A549 (cell line): ENCODE results near the gene GAS7. TPM values are rescaled to one million over a fixed set of nuclear protein-coding genes. Genes with fewer than 3 reads are reported as not detected.

Experiments
- ATAC-seq, 2 experiments: fragments of 200-7000 bp in 1 of 2; fragments of >200 bp in 1 of 2; cut with Nextera tagmentation in 1 of 2; cut with Tn5 transposase in 1 of 2; 3 replicates each; pipeline versions ENCODE4 v1.8.0 to v1.9.1; 2018 to 2020; ENCODE audit warnings: mild to moderate bottlenecking in 1 of 2, moderate library complexity in 1 of 2
- CTCF ChIA-PET: fragments of 300-600 bp; sonication (Branson Sonifier 250); formaldehyde crosslinking; extraction: SDS; loops from one replicate; lab custom pipeline; 2021; ENCODE audit warnings: antibody characterized with exemption, inconsistent platforms; lab: Yijun Ruan, JAX
- POLR2A ChIA-PET: fragments of 350-600 bp; formaldehyde crosslinking; extraction: SDS; loops from one replicate; lab custom pipeline; 2021; ENCODE audit warnings: antibody characterized with exemption, inconsistent platforms; lab: Yijun Ruan, JAX
- DNase-seq, 2 experiments: peaks; one replicate each; pipeline versions ENCODE4 v3.0.0 to v3.0.0-alpha.2; 2011 to 2016; ENCODE audit warnings: low read depth in 1 of 2, low spot score in 1 of 2
- FAIRE-seq: peaks from 2 replicates; lab custom pipeline; 2011; peaks lifted over from hg19 to GRCh38; lab: Jason Lieb, UNC
- H3K27ac ChIP-seq, 2 experiments: fragments of >200 bp; sonication (Bioruptor Twin); formaldehyde crosslinking; 3 replicates each; pipeline ENCODE4 v1.5.1; 2016 to 2017
- H3K4me1 ChIP-seq: fragments of >200 bp; sonication (Bioruptor Twin); formaldehyde crosslinking; 3 replicates; pipeline ENCODE4 v1.6.1; 2016
- H3K4me2 ChIP-seq: fragments of >200 bp; sonication (Bioruptor Twin); formaldehyde crosslinking; 3 replicates; pipeline ENCODE4 v1.6.1; 2016
- H3K4me3 ChIP-seq: fragments of >200 bp; sonication (Bioruptor Twin); formaldehyde crosslinking; 3 replicates; pipeline ENCODE4 v1.5.1; 2016
- H3K9me3 ChIP-seq: fragments of >200 bp; sonication (Bioruptor Twin); formaldehyde crosslinking; 3 replicates; pipeline ENCODE4 v1.6.1; 2016
- BCL3 ChIP-seq: fragments of >200 bp; sonication (Bioruptor Twin); formaldehyde crosslinking; IDR thresholded peaks from 3 replicates; pipeline ENCODE4 v1.6.1; 2016
- CBX2 ChIP-seq: fragments of 200-600 bp; sonication (generic); IDR thresholded peaks from 2 replicates; pipeline ENCODE4 v1.6.1; 2016; ENCODE audit warnings: low read depth, mild to moderate bottlenecking, borderline replicate concordance
- CEBPB ChIP-seq, 2 experiments: fragments of >200 bp in 1 of 2; sonication (Bioruptor Twin) in 1 of 2; formaldehyde crosslinking in 1 of 2; IDR thresholded peaks; 2 replicates each; pipeline ENCODE4 v1.6.1; 2012 to 2016
- E2F6 ChIP-seq: IDR thresholded peaks from 2 replicates; pipeline ENCODE4 v1.6.1; 2012; ENCODE audit warnings: low read depth, borderline replicate concordance
- EHF ChIP-seq: fragments of 250-450 bp; sonication (Bioruptor Pico); IDR thresholded peaks from 2 replicates; pipeline ENCODE4 v1.5.0; 2020; ENCODE audit warnings: mild to moderate bottlenecking
- EP300 ChIP-seq, 2 experiments: fragments of >200 bp; sonication (Bioruptor Twin); formaldehyde crosslinking; IDR thresholded peaks; 2 replicates in 1 of 2; 3 replicates in 1 of 2; pipeline ENCODE4 v1.6.1; 2016 to 2017
- FOSL2 ChIP-seq, 2 experiments: fragments of 450-650 bp in 1 of 2; fragments of >200 bp in 1 of 2; sonication (Bioruptor Twin) in 1 of 2; formaldehyde crosslinking; IDR thresholded peaks; 2 replicates each; pipeline versions ENCODE4 v1.5.0 to v1.6.1; 2016 to 2020; ENCODE audit warnings: mild to moderate bottlenecking in 1 of 2, moderate library complexity in 1 of 2
- GATA3 ChIP-seq: IDR thresholded peaks from 2 replicates; pipeline ENCODE4 v1.6.1; 2012; ENCODE audit warnings: borderline replicate concordance
- HDAC2 ChIP-seq: fragments of 200-600 bp; sonication (generic); IDR thresholded peaks from 2 replicates; pipeline ENCODE4 v1.6.1; 2016
- HEYL ChIP-seq: fragments of 250-450 bp; sonication (Bioruptor Pico); IDR thresholded peaks from 2 replicates; pipeline ENCODE4 v1.8.0; 2021; ENCODE audit warnings: mild to moderate bottlenecking, moderate library complexity
- HOXB13 ChIP-seq: fragments of 250-450 bp; sonication (Bioruptor Pico); IDR thresholded peaks from 2 replicates; pipeline ENCODE4 v1.5.0; 2020; ENCODE audit warnings: low read depth, mild to moderate bottlenecking, moderate library complexity
- HOXB5 ChIP-seq: fragments of 250-450 bp; sonication (Bioruptor Pico); IDR thresholded peaks from 2 replicates; pipeline ENCODE4 v1.5.0; 2020; ENCODE audit warnings: mild to moderate bottlenecking, moderate library complexity
- JUN ChIP-seq, 2 experiments: fragments of >200 bp; sonication (Bioruptor Twin); formaldehyde crosslinking; IDR thresholded peaks; 2 replicates in 1 of 2; 3 replicates in 1 of 2; pipeline ENCODE4 v1.6.1; 2016 to 2017
- JUNB ChIP-seq: fragments of >200 bp; sonication (Bioruptor Twin); formaldehyde crosslinking; IDR thresholded peaks from 2 replicates; pipeline ENCODE4 v1.6.1; 2016
- MAFK ChIP-seq: fragments of 450-650 bp; IDR thresholded peaks from 2 replicates; pipeline ENCODE4 v1.6.1; 2014; ENCODE audit not compliant: partially characterized antibody
- NPAS2 ChIP-seq: fragments of 250-450 bp; sonication (Bioruptor Pico); IDR thresholded peaks from 2 replicates; pipeline ENCODE4 v1.8.0; 2022; ENCODE audit warnings: mild to moderate bottlenecking, moderate library complexity, borderline replicate concordance
- NR3C1 ChIP-seq: fragments of >200 bp; sonication (Bioruptor Twin); formaldehyde crosslinking; IDR thresholded peaks from 3 replicates; pipeline ENCODE4 v1.6.1; 2017
- PBX3 ChIP-seq: IDR thresholded peaks from 2 replicates; pipeline ENCODE4 v1.6.1; 2012
- POLR2AphosphoS2 ChIP-seq: conservative IDR thresholded peaks from 2 replicates; pipeline ENCODE4 v1.6.1; 2012; ENCODE audit warnings: low read length, improper control_type of control experiment, inconsistent platforms
- RAD21 ChIP-seq, 2 experiments: fragments of >200 bp in 1 of 2; sonication (Bioruptor Twin) in 1 of 2; formaldehyde crosslinking in 1 of 2; IDR thresholded peaks in 1 of 2; conservative IDR thresholded peaks in 1 of 2; 2 replicates in 1 of 2; 3 replicates in 1 of 2; pipeline ENCODE4 v1.6.1; 2012 to 2018; ENCODE audit warnings: inconsistent platforms in 1 of 2
- RCOR1 ChIP-seq: fragments of 150-350 bp; IDR thresholded peaks from 2 replicates; pipeline ENCODE4 v1.6.1; 2014; ENCODE audit warnings: antibody characterized with exemption, low read length, low read depth
- REST ChIP-seq: fragments of 200-600 bp; sonication (generic); IDR thresholded peaks from 2 replicates; pipeline ENCODE4 v1.6.1; 2016; ENCODE audit warnings: antibody characterized with exemption, mild to moderate bottlenecking, moderate library complexity
- SREBF2 ChIP-seq: fragments of 450-650 bp; IDR thresholded peaks from 2 replicates; pipeline ENCODE4 v1.6.1; 2014; ENCODE audit warnings: mild to moderate bottlenecking, moderate library complexity
- TP53 ChIP-seq: fragments of 250-450 bp; sonication (Bioruptor Pico); IDR thresholded peaks from 2 replicates; pipeline ENCODE4 v1.5.0; 2021; ENCODE audit warnings: mild to moderate bottlenecking, moderate library complexity
- WGBS: methylation state at CpG from one replicate; pipeline ENCODE4 v1.1.6; 2017; ENCODE audit errors: missing lambda C conversion rate; 5-methylcytosine and 5-hydroxymethylcytosine counted together
- polyA plus RNA-seq, 4 experiments: library from polyadenylated mRNA; depleted of rRNA in 3 of 4; stranded (reverse); fragments of >200 nt; fragmentation: RNase III in 1 of 4; extraction: RNeasy Plus Mini Kit Qiagen cat#74134 plus additional on column Dnase treatment in 1 of 4; gene quantifications; 2 replicates in 3 of 4; 3 replicates in 1 of 4; pipeline ENCODE4 v1.2.3, GENCODE V29; 2011 to 2017
- TF ChIP-seq, protein P1 (sequence below): fragments of >200 bp; sonication (Bioruptor Twin); formaldehyde crosslinking; IDR thresholded peaks from 2 replicates; pipeline ENCODE4 v1.6.1; 2016
- TF ChIP-seq, protein P2 (sequence below): IDR thresholded peaks from 2 replicates; pipeline ENCODE4 v1.6.1; 2012

GAS7 gene
- polyA plus RNA-seq, 2 of the 4 experiments (the other 2 are of a cell fraction) = 1.3 to 1.5 TPM

DNA sequence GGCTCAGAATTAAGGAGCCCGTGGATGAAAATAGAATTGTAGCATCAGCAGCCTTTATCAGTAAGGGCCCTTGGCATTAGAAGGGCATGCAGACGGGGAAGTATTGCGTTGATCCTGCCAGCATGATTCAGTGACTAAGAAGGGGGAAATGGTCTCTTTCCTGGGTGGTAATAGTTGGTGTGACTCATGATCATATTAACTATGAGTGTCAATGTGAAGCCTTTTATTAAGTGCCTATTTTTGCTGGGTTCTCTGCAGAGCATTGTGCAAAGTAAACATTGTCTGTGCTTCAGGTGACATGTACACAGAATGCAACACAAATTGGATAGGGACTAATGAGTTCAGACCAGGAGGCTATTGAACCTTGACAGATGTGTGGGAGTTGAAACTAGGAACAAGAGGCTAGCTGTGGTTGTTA lies 317.8 kb downstream of the GAS7 start:
- Histone ChIP-seq H3K4me3 (no peak overlapping the region), H3K4me2 (peak overlapping the region; percentile 39), H3K4me1 (peaks cover 25% of the 10 kb centered on the region), H3K27ac (peak overlapping the region; percentile 72 to 78), H3K9me3 (peaks cover 41% of the 10 kb centered on the region)
- 2% methylated on average over 3 of the region's 3 CpGs for WGBS
- ChIA-PET CTCF (interaction anchor here (1.0 to 2.0 kb wide), 3 partner anchors 9 to 43 kb away, joined by 3 to 10 read pairs (median 3); no protein-coding TSS in a partner anchor), POLR2A (no interaction called here)
- FAIRE-seq (peak; percentile 79), DNase-seq (peak; percentile 80 to 86), ATAC-seq (peak; percentile 95 to 97)
- no peak for TF ChIP-seq HDAC2
- peak; percentile 75 to 81 for TF ChIP-seq CEBPB (IDR thresholded peaks at IDR 0.05)
- peak; percentile 84 to 96; a peak in 3 of 5 replicates for TF ChIP-seq JUN (IDR thresholded peaks at IDR 0.05)
- no peak for TF ChIP-seq SREBF2
- no peak for TF ChIP-seq CBX2
- peak; percentile 74; the same call in 1 of the 2 replicates for TF ChIP-seq GATA3
- TF ChIP-seq HEYL (CRISPR knock-in tag) = no peak
- TF ChIP-seq RCOR1 = no peak
- peak; percentile 95 for TF ChIP-seq FOSL2 (IDR thresholded peaks at IDR 0.05)
- peak; percentile 94 for TF ChIP-seq FOSL2 (CRISPR knock-in tag; IDR thresholded peaks at IDR 0.05)
- no peak for TF ChIP-seq REST
- 0 out of 2 replicates have a peak, but pooled peaks have one; percentile 29 for TF ChIP-seq HOXB5 (CRISPR knock-in tag)
- TF ChIP-seq HOXB13 (CRISPR knock-in tag) = no peak
- TF ChIP-seq NR3C1 = no peak
- TF ChIP-seq, protein P1, sequence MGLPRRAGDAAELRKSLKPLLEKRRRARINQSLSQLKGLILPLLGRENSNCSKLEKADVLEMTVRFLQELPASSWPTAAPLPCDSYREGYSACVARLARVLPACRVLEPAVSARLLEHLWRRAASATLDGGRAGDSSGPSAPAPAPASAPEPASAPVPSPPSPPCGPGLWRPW = 0 out of 2 replicates have a peak, but pooled peaks have one; percentile 38
- peak; percentile 97 for TF ChIP-seq JUNB
- TF ChIP-seq E2F6 = no peak; the same call in 1 of the 2 replicates
- peak; percentile 89 to 91; a peak in 4 of 5 replicates for TF ChIP-seq EP300 (IDR thresholded peaks at IDR 0.05)
- TF ChIP-seq, protein P2, sequence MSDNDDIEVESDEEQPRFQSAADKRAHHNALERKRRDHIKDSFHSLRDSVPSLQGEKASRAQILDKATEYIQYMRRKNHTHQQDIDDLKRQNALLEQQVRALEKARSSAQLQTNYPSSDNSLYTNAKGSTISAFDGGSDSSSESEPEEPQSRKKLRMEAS = peak; percentile 73
- TF ChIP-seq POLR2AphosphoS2 = no peak
- TF ChIP-seq PBX3 = no peak
- peak in 1 of 2 experiments; percentile 50; a peak in 2 of 5 replicates for TF ChIP-seq RAD21 (conservative IDR thresholded peaks at IDR 0.05 in 1 of 2, IDR thresholded peaks at IDR 0.05 in 1 of 2)
- no peak for TF ChIP-seq EHF (CRISPR knock-in tag)
- TF ChIP-seq NPAS2 (CRISPR knock-in tag) = no peak
- TF ChIP-seq MAFK = peak; percentile 61
- peak; percentile 81; the same call in 2 of the 3 replicates for TF ChIP-seq BCL3
- no peak for TF ChIP-seq TP53 (CRISPR knock-in tag)
